IPS-NIHi7 (cell line): ENCODE measurements around the gene NXPE1.

ENCODE experiments used
- DNase-seq: peaks from one replicate; pipeline ENCODE4 v3.0.0; 2012; ENCODE audit warnings: mixed read lengths; ENCODE audit errors: extremely low spot score

Gene NXPE1

GRCh38 chr11:114562166-114562916 lies 2.7 kb upstream of the NXPE1 start:
- no peak for DNase-seq

DNA sequence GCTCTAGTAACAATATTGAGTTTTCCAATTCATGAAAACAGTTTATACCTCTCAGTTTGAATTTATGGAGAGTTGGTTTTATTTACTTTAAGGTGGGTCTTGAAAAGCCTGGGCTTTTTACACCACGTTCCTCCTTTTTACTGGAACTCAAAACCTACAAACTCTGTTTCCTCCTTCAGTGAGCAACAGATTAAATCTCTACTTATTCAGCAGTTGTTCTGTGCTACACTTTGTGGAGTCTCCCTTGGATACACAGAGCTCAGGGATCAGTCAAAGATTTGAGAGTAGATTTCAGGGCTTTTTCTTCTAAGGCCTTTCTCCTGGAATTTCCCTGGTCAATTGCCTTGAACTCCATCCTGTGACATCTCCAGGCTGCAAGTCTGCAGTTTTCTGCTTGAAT lies 3.5 kb downstream of the NXPE1 start:
- DNase-seq: no peak

- no peak for DNase-seq
Measured at GRCh38 chr11:114553642-114554041, 6.0 kb downstream of the NXPE1 start.

DNA sequence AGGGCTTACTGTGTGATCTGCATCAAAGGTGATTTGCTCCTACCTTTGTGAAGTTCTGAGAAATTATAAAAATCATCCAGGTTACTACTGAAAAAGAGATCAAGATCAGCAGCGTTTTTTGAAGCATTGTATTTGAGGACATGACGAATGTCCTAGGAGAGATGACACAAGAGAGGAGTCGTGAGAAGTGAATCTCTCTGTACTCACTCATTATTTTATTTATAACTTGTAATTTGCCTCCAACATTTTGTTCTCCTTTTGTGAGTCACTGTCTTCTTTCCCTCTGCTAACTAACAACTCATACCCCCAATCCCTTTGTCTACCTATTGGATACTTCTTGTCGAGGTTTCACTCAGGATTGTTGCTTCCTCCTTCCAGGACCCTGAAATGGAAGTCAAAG lies 8.6 kb downstream of the NXPE1 start:
- no peak for DNase-seq

GRCh38 chr11:114525682-114526081 lies 34.0 kb downstream of the NXPE1 start:
- DNase-seq: no peak

DNA sequence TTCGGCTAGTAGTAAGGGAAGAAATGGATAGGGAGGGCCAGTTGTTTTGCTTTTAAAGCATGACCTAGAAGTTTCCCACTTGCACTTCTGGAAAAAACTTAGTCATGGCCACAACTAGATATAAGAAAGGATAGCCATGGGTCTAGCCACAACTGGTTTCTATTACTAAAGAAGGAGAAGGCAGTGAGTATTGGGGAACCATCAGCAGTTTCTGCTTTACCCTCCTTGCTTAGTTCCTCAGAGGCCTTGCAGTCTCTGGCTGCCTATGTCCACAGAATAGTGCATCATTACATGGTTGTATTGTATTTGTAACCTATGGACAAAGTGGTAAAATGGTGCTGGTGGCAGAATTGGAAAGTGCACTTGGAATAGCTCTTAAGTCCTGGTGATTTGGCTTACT lies 35.6 kb downstream of the NXPE1 start:
- no peak for DNase-seq

- DNase-seq: no peak
Measured at GRCh38 chr11:114522818-114523217, 36.9 kb downstream of the NXPE1 start.

GRCh38 chr11:114511538-114511937 lies 48.1 kb downstream of the NXPE1 start:
- no peak for DNase-seq

GRCh38 chr11:114511079-114511478 lies 48.6 kb downstream of the NXPE1 start:
- no peak for DNase-seq

GRCh38 chr11:114501901-114502300 lies 57.8 kb downstream of the NXPE1 start:
- DNase-seq: no peak

GRCh38 chr11:114499756-114500155 lies 59.9 kb downstream of the NXPE1 start:
- DNase-seq: no peak

DNA sequence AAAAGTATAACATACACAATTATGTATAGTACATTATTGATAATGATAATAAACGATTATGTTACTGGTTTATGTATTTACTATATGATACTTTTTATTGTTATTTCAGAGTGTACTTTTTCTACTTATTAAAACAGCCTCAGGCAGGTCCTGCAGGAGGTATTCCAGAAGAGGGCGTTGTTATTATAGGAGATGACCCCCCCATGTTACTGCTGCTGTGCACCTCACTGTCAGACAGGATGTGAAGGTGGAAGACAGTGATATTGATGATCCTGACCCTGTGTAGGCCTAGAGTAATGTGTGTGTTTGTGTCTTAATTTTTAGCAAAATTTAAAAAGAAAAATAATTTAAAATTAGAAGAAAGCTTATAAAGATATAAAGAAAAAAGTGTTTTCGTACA lies 62.8 kb downstream of the NXPE1 start:
- DNase-seq: no peak

DNA sequence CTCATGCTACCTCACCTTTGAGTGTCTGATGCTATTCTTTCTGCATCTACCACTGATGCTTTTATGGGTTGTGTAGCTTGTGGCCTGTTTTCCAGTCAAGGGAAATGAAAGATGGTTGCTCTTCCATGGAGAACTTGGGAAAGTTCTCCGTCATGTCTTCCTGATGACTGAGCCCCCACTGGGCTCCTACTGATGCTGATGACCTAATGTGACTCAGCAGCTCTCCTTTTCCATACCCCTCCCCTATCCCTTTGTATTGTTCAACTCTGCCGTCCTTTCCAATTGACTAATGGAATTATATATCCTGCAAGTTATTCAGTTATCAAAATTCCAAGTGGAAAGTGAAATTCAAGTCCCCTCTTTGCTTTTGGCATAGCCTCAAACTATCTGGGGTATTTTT lies 75.8 kb downstream of the NXPE1 start:
- no peak for DNase-seq

DNA sequence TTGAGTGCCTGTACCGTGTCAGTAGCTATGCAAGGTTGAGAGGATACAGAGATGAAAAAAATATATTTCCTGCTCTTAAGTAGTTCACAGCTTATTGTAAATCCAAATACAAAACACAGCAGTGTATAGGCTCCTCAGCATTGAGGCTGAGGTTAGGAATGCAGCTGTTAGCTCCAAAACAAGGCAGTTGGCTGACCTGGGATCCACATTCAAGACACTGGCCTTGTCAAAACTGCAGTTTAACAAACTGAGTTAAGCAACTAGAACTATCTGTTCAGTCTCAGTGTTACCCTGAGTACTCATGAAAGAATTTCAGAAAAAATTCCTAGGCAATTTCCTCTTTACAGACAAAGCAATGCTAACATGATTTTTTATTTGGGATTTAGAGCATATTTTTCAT lies 77.6 kb downstream of the NXPE1 start:
- no peak for DNase-seq

DNA sequence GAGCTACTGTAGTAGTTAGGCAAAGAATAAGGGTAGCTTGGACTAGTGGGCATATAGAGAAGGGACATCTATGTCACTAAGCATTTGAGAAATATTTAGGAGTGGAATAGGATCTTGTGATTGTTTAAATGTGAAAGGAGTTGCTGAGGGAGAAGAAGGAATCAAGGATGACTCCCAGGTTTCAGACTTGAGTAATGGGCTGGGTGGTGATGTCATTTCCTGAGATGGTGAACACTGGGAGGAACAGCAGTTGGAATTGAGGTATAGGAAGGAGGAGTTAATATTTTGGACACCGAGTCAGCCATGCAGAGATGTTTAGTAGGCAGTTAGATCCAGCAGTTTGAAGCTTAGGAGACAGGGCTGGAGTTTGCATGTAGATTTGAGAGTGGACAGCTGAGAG lies 80.3 kb downstream of the NXPE1 start:
- DNase-seq: no peak

- no peak for DNase-seq
Measured at GRCh38 chr11:114478768-114479167, 80.9 kb downstream of the NXPE1 start.

DNA sequence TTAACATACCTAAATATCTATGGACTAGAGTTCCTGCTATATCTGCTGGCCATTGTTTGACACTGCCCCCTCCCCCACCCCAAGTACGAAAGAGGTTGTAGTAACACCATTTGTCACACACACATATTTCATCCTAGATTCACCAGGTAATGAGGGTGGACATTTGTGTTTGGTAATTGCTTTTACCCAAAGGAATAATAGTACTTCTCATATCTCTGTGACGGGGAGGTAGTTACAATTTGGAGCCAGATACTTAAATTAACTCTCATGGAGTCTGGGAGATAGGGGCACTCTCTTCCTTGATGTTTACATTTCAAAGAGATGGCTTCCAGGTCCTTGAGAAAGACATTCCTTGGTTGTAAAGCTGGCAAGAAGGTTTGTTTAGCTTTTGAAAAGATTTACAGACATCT lies 81.7 kb downstream of the NXPE1 start:
- DNase-seq: no peak

DNA sequence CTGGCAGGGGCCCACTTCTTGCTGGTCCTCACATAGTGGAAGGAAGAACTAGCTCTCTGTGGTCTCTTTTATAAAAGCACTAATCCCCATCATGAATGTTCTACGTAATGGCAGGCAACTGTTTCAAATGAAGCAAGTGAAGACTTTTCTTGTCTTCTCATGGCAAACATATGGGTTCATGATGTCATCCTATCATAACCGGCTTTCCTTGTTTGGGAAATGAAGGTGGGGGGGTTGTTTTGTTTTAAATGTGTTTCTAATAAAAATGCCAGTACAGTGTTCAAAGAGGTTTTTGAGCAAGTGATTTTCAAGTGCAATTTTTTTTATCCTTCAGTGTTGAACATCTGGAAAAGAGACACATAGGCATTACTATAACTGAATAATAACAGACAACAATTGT lies 87.0 kb downstream of the NXPE1 start:
- no peak for DNase-seq
